Right lobe of liver (tissue), 4 donors: ENCODE data around the gene PLEKHG4B.

ENCODE experiments used
- POLR2A ChIP-seq: fragments of 450-650 bp; IDR thresholded peaks from one replicate; pipeline ENCODE4 v1.6.1; 2017; ENCODE audit warnings: antibody characterized with exemption, mild to moderate bottlenecking
- TF ChIP-seq, protein P1 (sequence below), 4 donors: fragments of 200-600 bp in 3 of 4; fragments of 450-650 bp in 1 of 4; IDR thresholded peaks; one replicate each; pipeline versions ENCODE4 v1.5.1 to v1.8.0; 2016 to 2022; ENCODE audit warnings: antibody characterized with exemption in 4 of 4, mild to moderate bottlenecking in 2 of 4
- donor health status: DM: no; HTN: no; CAD: no.
- donor health status: DM: no; HTN: no; CAD: no.
- donor health status: DM: no; HTN: yes; CAD: no.

DNA sequence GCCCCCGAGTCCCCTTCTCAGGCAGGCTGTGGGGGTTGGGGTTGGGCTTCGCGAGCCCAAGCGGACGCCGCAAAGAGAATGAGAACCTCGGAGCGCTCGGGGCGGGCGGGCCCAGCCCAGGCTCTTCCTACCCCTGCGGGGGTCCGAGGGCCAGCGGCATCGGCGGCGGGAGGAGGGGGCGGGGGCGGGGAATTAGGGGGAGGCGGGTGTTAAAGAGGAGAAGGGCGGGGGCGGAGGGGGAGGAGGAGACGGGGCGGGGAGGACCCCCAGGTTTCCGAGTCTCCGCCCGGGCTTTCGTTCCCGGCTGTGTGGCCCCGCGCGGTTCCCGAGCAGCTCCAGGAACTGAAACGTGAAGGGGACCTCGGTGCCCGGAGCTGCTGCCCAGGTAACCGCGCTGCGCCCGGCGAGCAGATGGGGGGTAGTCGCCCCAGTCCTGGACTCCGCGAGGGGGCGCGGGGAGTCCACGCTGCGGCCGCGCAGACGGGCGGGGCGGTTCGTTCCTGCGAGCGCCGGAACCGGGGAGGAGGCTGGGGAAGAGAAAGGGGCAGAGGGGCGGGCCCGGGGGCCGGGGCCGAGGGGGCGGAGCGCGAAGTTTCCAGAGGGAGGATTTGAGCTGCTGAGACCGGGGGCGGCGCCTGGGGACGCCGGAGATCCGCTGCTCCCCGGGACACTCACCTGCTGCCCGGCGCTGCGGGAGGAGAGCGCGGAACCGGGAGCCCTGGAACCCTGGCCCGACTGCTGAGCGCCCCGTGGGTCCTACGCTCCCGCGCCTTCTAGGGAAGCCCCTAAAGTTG is 38.4 kb upstream of the PLEKHG4B start:
- TF ChIP-seq, protein P1, sequence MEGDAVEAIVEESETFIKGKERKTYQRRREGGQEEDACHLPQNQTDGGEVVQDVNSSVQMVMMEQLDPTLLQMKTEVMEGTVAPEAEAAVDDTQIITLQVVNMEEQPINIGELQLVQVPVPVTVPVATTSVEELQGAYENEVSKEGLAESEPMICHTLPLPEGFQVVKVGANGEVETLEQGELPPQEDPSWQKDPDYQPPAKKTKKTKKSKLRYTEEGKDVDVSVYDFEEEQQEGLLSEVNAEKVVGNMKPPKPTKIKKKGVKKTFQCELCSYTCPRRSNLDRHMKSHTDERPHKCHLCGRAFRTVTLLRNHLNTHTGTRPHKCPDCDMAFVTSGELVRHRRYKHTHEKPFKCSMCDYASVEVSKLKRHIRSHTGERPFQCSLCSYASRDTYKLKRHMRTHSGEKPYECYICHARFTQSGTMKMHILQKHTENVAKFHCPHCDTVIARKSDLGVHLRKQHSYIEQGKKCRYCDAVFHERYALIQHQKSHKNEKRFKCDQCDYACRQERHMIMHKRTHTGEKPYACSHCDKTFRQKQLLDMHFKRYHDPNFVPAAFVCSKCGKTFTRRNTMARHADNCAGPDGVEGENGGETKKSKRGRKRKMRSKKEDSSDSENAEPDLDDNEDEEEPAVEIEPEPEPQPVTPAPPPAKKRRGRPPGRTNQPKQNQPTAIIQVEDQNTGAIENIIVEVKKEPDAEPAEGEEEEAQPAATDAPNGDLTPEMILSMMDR (IDR thresholded peaks at IDR 0.05), result peak in 1 of 4 donors; percentile 11
- TF ChIP-seq POLR2A, result no peak
